Neural crest cell (in vitro differentiated cells): Measurements from ENCODE around the gene SETBP1. TPM values are rescaled to one million over a fixed set of nuclear protein-coding genes. Genes with fewer than 3 reads are reported as not detected.

Source experiments
- DNase-seq: peaks from one replicate; pipeline ENCODE4 v3.0.0; 2021; ENCODE audit warnings: low read depth, mixed read lengths, low spot score
- H3K27ac Mint-ChIP-seq: one replicate; pipeline ENCODE4 v1.8.0; 2021; ENCODE audit warnings: mild to moderate bottlenecking, mixed read lengths; ENCODE audit not compliant: unreplicated experiment
- H3K27me3 Mint-ChIP-seq: 2 replicates; pipeline ENCODE4 v1.8.0; 2021; ENCODE audit warnings: low read depth, mild to moderate bottlenecking, mixed read lengths
- H3K36me3 Mint-ChIP-seq: 2 replicates; pipeline ENCODE4 v1.8.0; 2021; ENCODE audit warnings: low read depth, mild to moderate bottlenecking, mixed read lengths
- H3K4me1 Mint-ChIP-seq: 2 replicates; pipeline ENCODE4 v1.8.0; 2021; ENCODE audit warnings: mixed read lengths
- H3K4me3 Mint-ChIP-seq: one replicate; pipeline ENCODE4 v1.8.0; 2021; ENCODE audit warnings: mild to moderate bottlenecking, mixed read lengths
- H3K9me3 Mint-ChIP-seq: 2 replicates; pipeline ENCODE4 v1.8.0; 2021; ENCODE audit warnings: mixed read lengths
- total RNA-seq: library from RNA; stranded (reverse); gene quantifications from 2 replicates; pipeline ENCODE4 v1.2.1, GENCODE V29; 2021
- TF ChIP-seq, protein P1 (sequence below): fragments of 200-600 bp; sonication (generic); conservative IDR thresholded peaks from 2 replicates; pipeline ENCODE4 v1.5.0; 2021; ENCODE audit warnings: antibody characterized with exemption, mild to moderate bottlenecking

SETBP1 gene
- total RNA-seq, 1 donor from 2014 or later, result 38.9 TPM

DNA sequence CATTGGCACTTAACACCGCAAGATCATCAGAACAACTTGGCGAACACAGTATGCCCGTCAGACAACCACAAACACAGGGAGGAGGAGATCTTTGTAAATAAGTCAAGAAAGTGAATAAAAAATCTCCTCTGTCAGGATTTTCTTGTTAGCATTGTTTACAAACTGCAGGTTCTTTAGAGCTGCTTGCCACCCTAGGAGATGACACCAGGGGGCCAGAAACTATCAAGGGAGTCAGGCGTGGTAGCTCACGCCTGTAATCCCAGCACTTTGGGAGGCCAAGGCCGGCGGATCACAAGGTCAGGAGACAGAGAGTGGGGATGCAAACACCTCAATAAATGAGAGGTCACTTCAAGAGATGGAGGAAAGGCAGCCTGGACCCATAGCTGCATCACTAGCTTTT, 428.1 kb downstream of the SETBP1 start:
- H3K27me3 Mint-ChIP-seq, result no peaks in the 10 kb centered on the region

DNA sequence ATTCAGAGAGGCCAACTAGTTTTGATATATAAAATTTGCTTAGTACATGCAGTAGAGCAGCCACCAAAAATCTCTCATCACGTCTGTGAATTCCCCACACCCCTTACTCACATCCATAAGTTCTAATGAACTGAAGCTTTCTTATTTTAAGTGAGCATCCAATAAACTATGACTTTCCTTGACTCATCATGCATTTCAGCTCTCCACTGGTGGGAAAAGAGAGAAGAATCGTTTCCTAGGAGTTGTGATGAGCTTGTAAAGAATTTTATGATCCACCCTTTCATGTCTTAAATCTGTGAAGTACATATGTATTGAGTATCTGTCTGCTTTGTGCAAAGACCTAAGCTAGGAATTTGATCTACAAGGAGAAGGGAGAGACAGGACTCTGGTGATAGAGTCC, 428.6 kb downstream of the SETBP1 start:
- peaks cover 2% of the 10 kb centered on the region for H3K36me3 Mint-ChIP-seq
- peaks cover 6% of the 10 kb centered on the region for H3K4me1 Mint-ChIP-seq
- H3K9me3 Mint-ChIP-seq, result peaks cover 10% of the 10 kb centered on the region
- DNase-seq, result no peak
- no peaks in the 10 kb centered on the region for H3K27me3 Mint-ChIP-seq
- H3K4me3 Mint-ChIP-seq, result no peak overlapping the region
- TF ChIP-seq, protein P1, sequence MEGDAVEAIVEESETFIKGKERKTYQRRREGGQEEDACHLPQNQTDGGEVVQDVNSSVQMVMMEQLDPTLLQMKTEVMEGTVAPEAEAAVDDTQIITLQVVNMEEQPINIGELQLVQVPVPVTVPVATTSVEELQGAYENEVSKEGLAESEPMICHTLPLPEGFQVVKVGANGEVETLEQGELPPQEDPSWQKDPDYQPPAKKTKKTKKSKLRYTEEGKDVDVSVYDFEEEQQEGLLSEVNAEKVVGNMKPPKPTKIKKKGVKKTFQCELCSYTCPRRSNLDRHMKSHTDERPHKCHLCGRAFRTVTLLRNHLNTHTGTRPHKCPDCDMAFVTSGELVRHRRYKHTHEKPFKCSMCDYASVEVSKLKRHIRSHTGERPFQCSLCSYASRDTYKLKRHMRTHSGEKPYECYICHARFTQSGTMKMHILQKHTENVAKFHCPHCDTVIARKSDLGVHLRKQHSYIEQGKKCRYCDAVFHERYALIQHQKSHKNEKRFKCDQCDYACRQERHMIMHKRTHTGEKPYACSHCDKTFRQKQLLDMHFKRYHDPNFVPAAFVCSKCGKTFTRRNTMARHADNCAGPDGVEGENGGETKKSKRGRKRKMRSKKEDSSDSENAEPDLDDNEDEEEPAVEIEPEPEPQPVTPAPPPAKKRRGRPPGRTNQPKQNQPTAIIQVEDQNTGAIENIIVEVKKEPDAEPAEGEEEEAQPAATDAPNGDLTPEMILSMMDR, result no peak
- H3K27ac Mint-ChIP-seq, result no peak overlapping the region

More for the DNA sequence above, 428.1 kb downstream of the SETBP1 start:
- TF ChIP-seq, protein P1, result no peak
- Mint-ChIP-seq H3K4me3 (no peak overlapping the region), H3K36me3 (peaks cover 2% of the 10 kb centered on the region), H3K4me1 (peaks cover 11% of the 10 kb centered on the region), H3K9me3 (peaks cover 10% of the 10 kb centered on the region), H3K27ac (no peak overlapping the region)
- DNase-seq, result no peak

DNA sequence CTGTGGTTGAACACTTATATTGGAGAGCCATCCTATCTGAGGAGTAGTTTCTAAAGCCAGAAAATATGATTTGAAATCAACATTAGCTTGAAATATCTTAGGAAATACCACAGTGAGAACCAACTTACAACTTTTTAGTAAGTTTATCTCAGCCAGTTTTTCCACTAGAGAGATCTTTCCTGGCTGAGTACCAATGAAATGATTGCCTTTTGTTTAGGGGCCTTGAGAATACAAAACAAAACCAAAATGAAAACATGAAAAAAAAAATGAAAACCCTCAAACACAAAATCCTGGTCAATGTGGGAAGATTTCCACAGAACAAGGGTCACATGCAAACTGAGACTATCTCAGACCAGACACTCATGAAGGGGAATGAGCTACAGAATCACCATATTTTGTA, 429.0 kb downstream of the SETBP1 start:
- H3K27ac Mint-ChIP-seq, result no peak overlapping the region
- H3K27me3 Mint-ChIP-seq, result no peaks in the 10 kb centered on the region
- TF ChIP-seq, protein P1, result no peak
- peaks cover 2% of the 10 kb centered on the region for H3K4me1 Mint-ChIP-seq
- no peak overlapping the region for H3K4me3 Mint-ChIP-seq
- H3K36me3 Mint-ChIP-seq, result peaks cover 2% of the 10 kb centered on the region
- DNase-seq, result no peak
- H3K9me3 Mint-ChIP-seq, result peaks cover 10% of the 10 kb centered on the region

DNA sequence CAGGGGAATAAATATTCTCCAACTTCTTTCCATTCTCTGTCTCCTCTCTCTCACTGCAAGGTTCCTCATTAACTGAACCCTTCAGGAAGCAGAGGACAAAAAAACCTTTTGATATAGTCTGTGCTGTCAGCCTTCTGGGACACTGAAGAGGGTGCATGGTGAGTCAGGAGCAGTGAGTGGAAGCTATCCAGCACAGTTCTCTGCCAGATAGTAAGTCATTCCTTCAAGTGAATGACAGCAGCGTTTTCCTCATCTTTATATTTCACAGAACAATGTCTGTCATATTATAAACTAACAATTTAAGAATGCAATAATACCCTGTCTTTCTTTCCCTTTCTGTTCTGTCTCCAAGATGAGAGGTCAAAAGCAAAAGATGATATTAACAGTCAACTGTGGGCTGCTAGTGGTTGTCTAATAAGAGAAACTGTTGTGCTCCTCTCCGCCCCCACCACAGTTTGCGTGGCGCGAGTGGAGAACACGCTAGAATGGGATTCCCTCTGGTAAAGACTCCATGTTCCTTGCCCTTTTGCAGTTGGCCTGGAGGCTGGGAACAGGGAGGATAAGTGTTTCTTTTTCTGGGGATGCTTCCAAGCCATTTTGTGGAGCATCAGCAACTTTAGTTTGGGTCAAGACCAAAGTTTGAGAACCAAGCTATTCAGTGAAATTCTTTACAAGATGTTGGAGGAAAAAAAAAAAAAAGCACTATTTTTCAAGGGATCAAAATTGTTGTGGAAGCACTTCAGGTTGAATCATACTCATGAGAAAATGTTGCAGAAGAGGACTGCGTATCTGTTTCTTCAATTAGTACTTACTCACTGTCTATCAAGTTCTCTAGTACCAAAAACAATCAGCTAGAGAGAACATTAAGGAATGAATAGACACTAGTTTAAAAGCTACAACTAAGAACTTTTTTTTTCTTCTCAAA, 430.2 kb downstream of the SETBP1 start:
- DNase-seq, result no peak
- H3K27me3 Mint-ChIP-seq, result no peaks in the 10 kb centered on the region
- H3K27ac Mint-ChIP-seq, result no peak overlapping the region
- TF ChIP-seq, protein P1, result no peak
- H3K9me3 Mint-ChIP-seq, result peaks cover 10% of the 10 kb centered on the region
- peaks cover 2% of the 10 kb centered on the region for H3K36me3 Mint-ChIP-seq
- H3K4me1 Mint-ChIP-seq, result no peaks in the 10 kb centered on the region
- no peak overlapping the region for H3K4me3 Mint-ChIP-seq

DNA sequence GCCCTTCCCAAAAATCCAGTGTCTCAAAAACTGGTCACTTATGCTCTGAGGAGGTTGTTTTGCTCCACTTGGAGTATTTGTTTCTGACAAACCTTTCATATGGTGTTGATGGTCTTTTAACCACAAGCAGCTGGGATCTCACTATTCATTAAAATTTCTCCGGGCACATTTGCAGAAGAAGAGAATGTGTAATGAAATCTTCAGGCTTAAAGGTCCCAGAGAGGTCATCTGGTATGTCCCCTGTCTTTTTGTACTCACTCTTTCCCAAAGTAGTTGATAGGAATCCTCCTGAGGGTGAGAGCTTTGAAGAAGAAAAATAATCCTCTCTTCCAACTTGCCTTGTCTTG, 430.8 kb downstream of the SETBP1 start:
- Mint-ChIP-seq H3K9me3 (peaks cover 10% of the 10 kb centered on the region), H3K27ac (no peak overlapping the region), H3K27me3 (no peaks in the 10 kb centered on the region)

More for the DNA sequence above, 430.8 kb downstream of the SETBP1 start:
- TF ChIP-seq, protein P1, result no peak
- Mint-ChIP-seq H3K4me1 (no peaks in the 10 kb centered on the region), H3K4me3 (no peak overlapping the region), H3K36me3 (peaks cover 2% of the 10 kb centered on the region)
- no peak for DNase-seq
